Nephron (organoid): ENCODE results near the gene NAV2.

Experiments used
- H3K27ac Mint-ChIP-seq, 3 experiments: 2 replicates each; pipeline ENCODE4 v1.8.0; 2020; ENCODE audit warnings: mixed read lengths in 3 of 3, mild to moderate bottlenecking in 2 of 3, moderate library complexity in 1 of 3
- H3K27me3 Mint-ChIP-seq: 2 replicates; pipeline ENCODE4 v1.8.0; 2021; ENCODE audit warnings: low read depth, mild to moderate bottlenecking, moderate library complexity, mixed read lengths
- H3K36me3 Mint-ChIP-seq: 2 replicates; pipeline ENCODE4 v1.8.0; 2020; ENCODE audit warnings: low read depth, mixed read lengths
- H3K4me1 Mint-ChIP-seq: 2 replicates; pipeline ENCODE4 v1.8.0; 2020; ENCODE audit warnings: mixed read lengths
- H3K4me3 Mint-ChIP-seq, 3 experiments: 2 replicates each; pipeline ENCODE4 v1.8.0; 2020; ENCODE audit warnings: mild to moderate bottlenecking in 3 of 3, mixed read lengths in 3 of 3, moderate library complexity in 2 of 3
- H3K9me3 Mint-ChIP-seq: 2 replicates; pipeline ENCODE4 v1.8.0; 2020; ENCODE audit warnings: mixed read lengths
- CTCF ChIP-seq, 3 experiments: fragments of 200-600 bp; sonication (generic); IDR thresholded peaks; one replicate each; pipeline ENCODE4 v1.5.0; 2021; ENCODE audit warnings: antibody characterized with exemption in 3 of 3; ENCODE audit not compliant: unreplicated experiment in 3 of 3

NAV2 gene

DNA sequence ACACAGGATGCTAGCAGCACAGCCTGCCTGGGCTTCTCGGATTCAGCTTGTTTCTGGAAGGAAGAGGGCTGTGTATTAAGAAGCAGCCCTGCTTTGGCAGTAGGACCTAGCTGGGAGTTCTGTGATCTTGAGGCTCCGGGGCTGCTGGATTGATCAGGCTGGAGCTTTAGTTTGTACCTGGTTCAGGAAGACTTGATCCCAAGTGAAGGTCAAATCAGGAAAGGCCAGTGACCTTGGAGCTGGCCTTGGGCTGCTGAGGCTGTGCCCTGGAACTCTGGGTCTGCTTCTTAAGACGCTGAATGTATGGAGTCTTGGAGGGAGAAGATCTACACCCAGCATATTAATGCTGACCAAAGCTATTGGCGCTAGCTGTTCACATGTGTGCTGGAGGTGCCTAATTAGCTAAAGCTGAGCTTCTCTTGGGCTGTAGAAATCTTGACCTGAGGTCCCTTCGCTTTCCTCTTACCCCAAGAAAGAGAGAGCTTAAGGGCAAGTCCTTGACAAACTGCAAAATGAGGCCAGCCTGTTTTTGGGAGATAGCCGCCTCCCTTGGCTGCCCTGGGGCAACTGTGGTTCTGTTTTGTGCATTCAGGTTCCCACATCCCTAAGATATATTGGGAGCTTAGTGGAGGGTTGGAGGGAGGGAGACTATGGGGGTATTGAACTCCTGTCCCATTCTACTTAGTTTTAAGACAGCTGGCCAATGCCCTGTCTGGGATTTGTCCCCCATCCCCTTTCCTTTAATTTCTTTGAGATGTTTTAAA lies 311.7 kb downstream of the NAV2 start:
- peak overlapping the region in 2 of 3 experiments; percentile 84 to 85 for H3K4me3 Mint-ChIP-seq

DNA sequence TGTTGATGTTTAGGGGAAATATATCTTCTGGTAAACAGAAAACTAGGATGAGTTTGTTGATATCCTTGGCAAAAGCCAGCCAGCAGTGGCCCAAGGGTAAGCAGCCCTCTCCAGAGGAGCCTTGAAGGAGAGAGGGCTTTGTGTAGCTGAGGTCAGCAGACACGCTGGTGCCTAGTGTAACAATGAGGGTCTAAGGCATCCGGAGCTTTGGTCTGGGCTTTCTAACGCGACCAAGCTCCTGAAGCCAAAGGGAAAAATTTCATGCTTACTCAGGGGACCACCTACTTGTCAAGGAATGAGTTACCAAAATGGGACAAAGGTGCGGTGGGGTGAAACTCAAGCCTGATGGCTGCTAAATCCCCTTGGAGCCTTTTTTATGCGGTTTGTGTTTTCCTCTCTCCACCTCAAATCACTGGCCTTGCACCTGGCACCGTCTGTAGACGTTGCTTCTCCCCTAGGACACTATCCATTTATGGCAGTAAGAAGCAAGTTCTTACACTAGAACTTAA lies 312.7 kb downstream of the NAV2 start:
- Mint-ChIP-seq H3K27ac (no peak overlapping the region), H3K36me3 (no peaks in the 10 kb centered on the region), H3K9me3 (no peaks in the 10 kb centered on the region), H3K4me3 (peak overlapping the region in 2 of 3 experiments; percentile 84 to 85), H3K4me1 (peaks cover 66% of the 10 kb centered on the region), H3K27me3 (peaks cover 6% of the 10 kb centered on the region)
- no peak for TF ChIP-seq CTCF (IDR thresholded peaks at IDR 0.05; ENCODE audit: unreplicated experiment in 3 of 3)

More for the DNA sequence above, 311.7 kb downstream of the NAV2 start:
- H3K27ac Mint-ChIP-seq, result no peak overlapping the region
- peaks cover 59% of the 10 kb centered on the region for H3K4me1 Mint-ChIP-seq
- no peak for TF ChIP-seq CTCF (IDR thresholded peaks at IDR 0.05; ENCODE audit: unreplicated experiment in 3 of 3)
- H3K9me3 Mint-ChIP-seq, result no peaks in the 10 kb centered on the region
- H3K27me3 Mint-ChIP-seq, result peaks cover 4% of the 10 kb centered on the region
- H3K36me3 Mint-ChIP-seq, result no peaks in the 10 kb centered on the region

DNA sequence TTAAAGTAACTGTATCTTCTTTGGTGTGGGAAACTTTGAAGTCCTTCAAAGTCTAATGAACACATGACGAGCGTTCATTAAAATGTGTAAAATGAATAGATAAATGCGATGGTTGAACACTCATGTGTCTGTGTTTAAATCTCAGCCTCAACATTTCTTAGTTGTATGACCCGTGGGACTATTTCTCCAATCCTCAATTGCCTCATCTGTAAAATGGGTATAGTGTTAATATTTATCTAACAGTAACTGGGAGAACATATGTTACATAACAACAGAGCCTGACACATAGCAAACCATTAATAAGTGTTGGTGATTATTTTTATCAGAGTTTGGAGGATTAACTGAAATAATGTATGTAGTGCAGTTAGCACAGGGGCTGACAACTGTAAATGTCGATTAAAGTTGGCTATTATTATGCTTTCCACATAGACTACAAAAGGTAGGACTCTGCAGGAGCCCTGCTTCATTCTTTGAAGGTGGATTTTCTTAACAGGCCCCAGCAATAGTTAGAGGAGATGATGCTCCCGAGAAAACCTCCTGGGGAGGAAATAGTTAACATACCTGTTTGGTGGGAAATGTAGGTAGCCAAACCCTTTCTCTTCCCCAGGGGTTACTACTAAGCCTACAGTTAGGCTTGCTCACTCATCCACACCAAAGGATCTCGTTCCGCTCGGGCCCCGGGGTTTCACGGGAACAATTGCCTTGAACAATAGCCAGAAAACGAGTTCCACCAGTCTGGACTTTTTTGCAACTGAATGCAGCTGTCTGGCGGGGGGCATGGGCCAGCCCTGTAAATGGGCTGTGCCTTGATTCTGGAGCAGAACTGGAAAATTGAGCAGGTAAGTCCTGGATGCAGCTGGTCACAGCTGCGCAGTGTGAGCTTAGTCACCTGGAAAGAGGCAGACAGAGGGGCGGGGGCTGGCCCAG lies 314.3 kb downstream of the NAV2 start:
- H3K4me1 Mint-ChIP-seq, result peaks cover 77% of the 10 kb centered on the region
- TF ChIP-seq CTCF (IDR thresholded peaks at IDR 0.05; ENCODE audit: unreplicated experiment in 3 of 3), result no peak
- peak overlapping the region; percentile 79 to 90 (median 87) for H3K27ac Mint-ChIP-seq
- H3K27me3 Mint-ChIP-seq, result peaks cover 6% of the 10 kb centered on the region
- no peaks in the 10 kb centered on the region for H3K9me3 Mint-ChIP-seq
- H3K36me3 Mint-ChIP-seq, result no peaks in the 10 kb centered on the region
- peak overlapping the region; percentile 34 to 74 (median 74) for H3K4me3 Mint-ChIP-seq

DNA sequence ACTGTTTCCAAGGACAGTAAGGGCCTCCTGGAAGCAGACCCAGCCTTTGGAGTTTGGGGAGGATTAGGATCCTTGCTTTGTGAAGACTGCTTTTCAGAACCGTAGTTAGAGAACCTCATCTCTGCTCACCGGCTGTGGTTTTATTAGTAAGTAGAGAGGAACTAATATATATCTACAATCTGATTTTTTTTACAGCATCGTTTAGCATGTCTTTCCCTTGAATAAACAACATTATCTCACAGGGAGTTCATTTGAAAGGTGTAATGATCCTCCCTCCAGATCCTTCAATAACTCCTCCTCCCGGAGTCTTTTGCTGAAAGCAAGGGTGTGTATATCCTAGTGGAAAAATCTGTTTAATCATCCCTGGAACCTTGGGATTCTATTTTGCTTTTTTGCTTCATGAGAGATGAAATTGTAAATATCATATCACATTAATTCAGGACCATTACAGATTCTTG lies 314.9 kb downstream of the NAV2 start:
- peaks cover 6% of the 10 kb centered on the region for H3K27me3 Mint-ChIP-seq
- H3K36me3 Mint-ChIP-seq, result no peaks in the 10 kb centered on the region
- peaks cover 84% of the 10 kb centered on the region for H3K4me1 Mint-ChIP-seq
- peak overlapping the region; percentile 79 to 90 (median 87) for H3K27ac Mint-ChIP-seq
- TF ChIP-seq CTCF (IDR thresholded peaks at IDR 0.05; ENCODE audit: unreplicated experiment in 3 of 3), result no peak
- peak overlapping the region; percentile 34 to 74 (median 74) for H3K4me3 Mint-ChIP-seq
- H3K9me3 Mint-ChIP-seq, result no peaks in the 10 kb centered on the region

DNA sequence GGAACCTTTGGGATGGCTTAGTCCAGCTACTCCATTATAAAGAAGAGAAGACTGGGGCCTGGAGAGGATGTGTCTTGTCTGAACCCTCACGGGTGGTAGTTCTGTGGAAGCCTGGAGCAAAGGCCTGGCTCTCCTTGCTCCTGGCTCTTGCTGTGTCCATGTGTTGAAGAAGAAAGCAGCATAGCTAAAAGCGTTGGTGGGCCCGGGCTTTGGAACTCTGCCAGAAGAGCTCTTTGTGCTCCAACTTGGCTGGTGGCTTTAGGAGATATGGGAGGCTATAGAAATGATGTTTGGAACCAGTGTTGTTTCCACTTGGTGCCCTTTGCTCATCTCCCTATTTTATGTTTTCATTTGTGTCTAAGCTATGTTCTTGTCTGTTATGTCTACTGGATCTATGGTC lies 316.6 kb downstream of the NAV2 start:
- Mint-ChIP-seq H3K4me1 (peaks cover 87% of the 10 kb centered on the region), H3K27me3 (peaks cover 6% of the 10 kb centered on the region), H3K36me3 (no peaks in the 10 kb centered on the region), H3K27ac (peak overlapping the region; percentile 77 to 90 (median 87)), H3K9me3 (no peaks in the 10 kb centered on the region), H3K4me3 (peak overlapping the region in 2 of 3 experiments; percentile 7 to 35)
- TF ChIP-seq CTCF (IDR thresholded peaks at IDR 0.05; ENCODE audit: unreplicated experiment in 3 of 3), result no peak
